Measurements from ENCODE around the gene ZNF335.
"Not testable (repeated sequence)": the region's sequence is repeated elsewhere in the genome, so short reads cannot be mapped to it uniquely, and the experiment has no call there.

Gene ZNF335

DNA sequence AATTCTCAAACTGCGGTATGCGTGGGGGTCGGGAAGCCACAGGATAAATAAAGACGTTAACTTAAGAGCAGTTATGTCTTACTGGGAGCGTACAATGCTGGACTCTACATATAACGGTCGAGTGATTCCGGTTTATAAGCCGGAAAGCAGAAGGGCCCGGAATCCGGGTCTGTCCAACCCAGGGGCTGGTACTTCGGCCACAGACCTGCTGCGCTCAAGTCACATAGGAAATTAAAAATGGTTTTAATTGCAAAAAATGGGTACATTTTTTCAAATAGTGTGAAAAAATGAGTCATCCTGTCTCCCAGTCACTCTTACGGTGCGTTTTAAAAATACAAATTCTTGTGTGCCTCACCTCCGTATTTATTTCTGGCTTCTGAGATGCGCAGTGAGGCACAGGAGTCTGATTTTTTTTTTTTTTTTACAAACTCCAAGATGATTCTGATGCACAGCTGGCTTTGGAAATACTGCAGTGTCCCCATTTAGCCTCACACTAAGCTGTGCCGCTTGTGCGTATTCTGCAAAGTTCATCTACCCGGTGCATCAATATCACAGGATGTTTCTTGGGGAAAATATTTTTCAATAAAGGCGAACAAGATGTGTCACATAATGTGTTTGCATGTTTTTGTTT, 36.5 kb downstream of the ZNF335 start:
- DNase-seq (ENCODE audit: low read depth): no peak
- TF ChIP-seq, protein P1, sequence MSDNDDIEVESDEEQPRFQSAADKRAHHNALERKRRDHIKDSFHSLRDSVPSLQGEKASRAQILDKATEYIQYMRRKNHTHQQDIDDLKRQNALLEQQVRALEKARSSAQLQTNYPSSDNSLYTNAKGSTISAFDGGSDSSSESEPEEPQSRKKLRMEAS (IDR thresholded peaks at IDR 0.05; ENCODE audit: low read depth, low read length): no peak
- TF ChIP-seq POLR2A (IDR thresholded peaks at IDR 0.05; ENCODE audit: extremely low read depth, insufficient read length): no peak
- TF ChIP-seq CTCF (IDR thresholded peaks at IDR 0.05; ENCODE audit: low read depth, low read length): no peak
- TF ChIP-seq MYC (IDR thresholded peaks at IDR 0.05; ENCODE audit: low read depth, low read length): no peak; the same call in 1 of the 2 replicates
- peak overlapping the region; percentile 88 for H3K4me3 ChIP-seq (ENCODE audit: low read depth, low read length)

- H3K4me3 ChIP-seq (ENCODE audit: low read depth, low read length): peak within 1 kb of the TSS; percentile 88
- peak; percentile 98 for DNase-seq (ENCODE audit: low read depth)
- TF ChIP-seq, protein P1 (IDR thresholded peaks at IDR 0.05; ENCODE audit: low read depth, low read length): peak; percentile 92
- TF ChIP-seq CTCF (IDR thresholded peaks at IDR 0.05; ENCODE audit: low read depth, low read length) (no peak), POLR2A (IDR thresholded peaks at IDR 0.05; ENCODE audit: extremely low read depth, insufficient read length) (peak; percentile 94), MYC (IDR thresholded peaks at IDR 0.05; ENCODE audit: low read depth, low read length) (peak; percentile 70)
Observed at GRCh38 chr20:45934586-45935415, 37.2 kb downstream of the ZNF335 start, which contains the start of gene PCIF1. Gene PCIF1 (plus strand): TSS chr20:45934683. CDS start chr20:45939000, 4,317 bp downstream.

GRCh38 chr20:45934046-45934585, 37.9 kb downstream of the ZNF335 start:
- DNase-seq (ENCODE audit: low read depth): peak; percentile 79
- TF ChIP-seq MYC (IDR thresholded peaks at IDR 0.05; ENCODE audit: low read depth, low read length): no peak
- TF ChIP-seq, protein P1 (IDR thresholded peaks at IDR 0.05; ENCODE audit: low read depth, low read length): no peak
- TF ChIP-seq CTCF (IDR thresholded peaks at IDR 0.05; ENCODE audit: low read depth, low read length): no peak
- no peak for TF ChIP-seq POLR2A (IDR thresholded peaks at IDR 0.05; ENCODE audit: extremely low read depth, insufficient read length)
- peak overlapping the region; percentile 75 for H3K4me3 ChIP-seq (ENCODE audit: low read depth, low read length)

DNA sequence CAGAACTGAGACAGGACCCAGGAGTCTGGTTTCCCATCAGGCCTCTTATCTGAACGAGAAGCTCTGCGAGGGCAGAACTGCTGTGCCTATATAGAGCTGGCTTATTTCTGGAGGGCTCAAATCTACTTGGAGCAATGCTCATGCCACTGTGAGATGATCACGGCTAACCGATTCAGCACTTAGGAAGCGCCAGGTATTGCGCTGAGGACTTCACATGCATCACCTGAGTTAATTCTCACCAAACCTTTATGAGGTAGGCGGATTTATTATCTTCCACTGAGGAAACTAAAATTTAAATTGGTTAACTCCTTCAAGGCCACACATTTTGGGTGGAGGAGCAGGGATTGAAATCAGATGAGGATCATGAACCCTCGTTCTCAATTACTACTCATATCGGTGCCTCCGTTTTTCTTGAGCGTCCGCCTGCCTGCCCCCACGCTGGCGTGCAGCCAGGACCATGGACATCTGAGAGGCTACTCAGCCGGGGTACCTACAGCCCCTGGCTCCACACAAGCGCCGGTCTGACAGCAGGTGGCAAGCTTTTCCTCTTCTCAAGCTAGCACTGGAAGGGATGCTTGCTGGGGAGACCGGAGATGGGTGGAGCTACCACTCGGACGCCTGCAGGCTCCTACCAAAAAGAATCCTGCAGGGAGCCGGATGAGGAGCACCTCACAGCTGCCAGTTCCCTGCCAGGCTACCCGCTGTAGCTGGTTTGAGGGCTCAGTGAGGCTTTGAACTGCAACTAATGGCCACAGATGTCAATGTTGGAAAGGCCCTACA, 38.5 kb downstream of the ZNF335 start:
- peak; percentile 38 for TF ChIP-seq CTCF (IDR thresholded peaks at IDR 0.05; ENCODE audit: low read depth, low read length)
- no peak for TF ChIP-seq MYC (IDR thresholded peaks at IDR 0.05; ENCODE audit: low read depth, low read length)
- TF ChIP-seq, protein P1 (IDR thresholded peaks at IDR 0.05; ENCODE audit: low read depth, low read length): no peak
- no peak for TF ChIP-seq POLR2A (IDR thresholded peaks at IDR 0.05; ENCODE audit: extremely low read depth, insufficient read length)
- peak overlapping the region; percentile 75 for H3K4me3 ChIP-seq (ENCODE audit: low read depth, low read length)
- DNase-seq (ENCODE audit: low read depth): peak; percentile 91

DNA sequence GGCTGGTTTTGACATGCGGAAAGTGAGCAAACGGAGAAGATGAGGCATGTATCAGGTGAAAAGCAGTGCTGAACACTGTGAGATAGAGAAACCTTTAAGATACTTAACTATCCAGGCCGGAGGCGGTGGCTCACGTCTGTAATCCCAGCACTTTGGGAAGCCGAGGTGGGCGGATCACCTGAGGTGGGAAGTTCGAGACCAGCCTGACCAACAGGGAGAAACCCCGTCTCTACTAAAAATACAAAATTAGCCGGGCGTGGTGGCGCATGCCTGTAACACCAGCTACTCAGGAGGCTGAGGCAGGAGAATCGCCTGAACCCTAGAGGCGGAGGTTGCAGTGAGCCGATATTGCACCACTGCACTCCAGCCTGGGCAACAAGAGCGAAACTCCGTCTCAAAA, 40.3 kb downstream of the ZNF335 start:
- not testable (repeated sequence) for H3K4me3 ChIP-seq (ENCODE audit: low read depth, low read length); DNase-seq (ENCODE audit: low read depth)

All from NB4 (cell line).